ENCODE measurements around the gene IBTK.
"Not testable (repeated sequence)": the region's sequence is repeated elsewhere in the genome, so short reads cannot be mapped to it uniquely, and the experiment has no call there.

The IBTK gene

GRCh38 chr6:82247505-82248272 is at the start of gene IBTK:
IBTK (minus strand) TSS chr6:82247744; CDS start chr6:82240486, 7,258 bp downstream.
- peak; percentile 93 for DNase-seq

- DNase-seq: no peak
These were observed 36.3 kb upstream of the IBTK start for GRCh38 chr6:82283771-82284410.

GRCh38 chr6:82281550-82281949 is 34.0 kb upstream of the IBTK start:
- DNase-seq: peak; percentile 18

GRCh38 chr6:82277686-82278085 is 30.1 kb upstream of the IBTK start:
- no peak for DNase-seq

GRCh38 chr6:82275686-82276085 is 28.1 kb upstream of the IBTK start:
- DNase-seq: no peak

GRCh38 chr6:82273295-82273694 is 25.8 kb upstream of the IBTK start:
- DNase-seq: no peak

- DNase-seq: peak; percentile 37
These were observed 23.5 kb upstream of the IBTK start for GRCh38 chr6:82270881-82271635.

GRCh38 chr6:82268301-82268846 is 20.8 kb upstream of the IBTK start:
- no peak for DNase-seq

- DNase-seq: no peak
These were observed 17.3 kb upstream of the IBTK start for GRCh38 chr6:82264824-82265223.

- no peak for DNase-seq
These were observed 16.8 kb upstream of the IBTK start for GRCh38 chr6:82264321-82264720.

- DNase-seq: no peak
These were observed 16.4 kb upstream of the IBTK start for GRCh38 chr6:82263916-82264315.

GRCh38 chr6:82260997-82261732 is 13.6 kb upstream of the IBTK start:
- no peak for DNase-seq

- no peak for DNase-seq
These were observed 11.8 kb upstream of the IBTK start for GRCh38 chr6:82259389-82259788.

GRCh38 chr6:82257088-82257774 is 9.7 kb upstream of the IBTK start:
- no peak for DNase-seq

- DNase-seq: not testable (repeated sequence)
These were observed 7.2 kb upstream of the IBTK start for GRCh38 chr6:82254722-82255121.

- peak; percentile 47 for DNase-seq
These were observed 4.4 kb upstream of the IBTK start for GRCh38 chr6:82251942-82252341.

GRCh38 chr6:82249381-82250253 is 2.1 kb upstream of the IBTK start:
- DNase-seq: no peak

- peak; percentile 19 for DNase-seq
These were observed 760 bp upstream of the IBTK start for GRCh38 chr6:82248273-82248735.

- DNase-seq: no peak
These were observed 591 bp downstream of the IBTK start for GRCh38 chr6:82246802-82247504.

GRCh38 chr6:82246370-82246769 is 1.2 kb downstream of the IBTK start:
- DNase-seq: peak; percentile 8

All from CD4-positive, alpha-beta T cell treated with Interleukin-10 for 1 hour (primary cell).